ENCODE results near the gene MAPK6. TPM values are rescaled to one million over a fixed set of nuclear protein-coding genes. Genes with fewer than 3 reads are reported as not detected.

MAPK6 gene
- total and polyA plus RNA-seq, 2 of the 8 experiments (the other 6 are each of a cell fraction or from before 2014, with no cell fraction given), result 22.6 to 108 TPM

- Histone ChIP-seq H3K27me3 (replicated peaks in 1 of 4; ENCODE audit: control insufficient read depth in 3 of 4, extremely low read depth in 1 of 4, insufficient read depth in 3 of 4, low read length in 3 of 4) (no peaks in the 10 kb centered on the region), H2BK12ac (ENCODE audit: low read depth, low read length) (no peak overlapping the region), H3K79me2 (ENCODE audit: control insufficient read depth in 1 of 2, insufficient read depth in 2 of 2, low read length in 2 of 2) (no peaks in the 10 kb centered on the region), H2AFZ (ENCODE audit: low read length) (no peak overlapping the region), H3K79me1 (ENCODE audit: low read depth, low read length) (no peaks in the 10 kb centered on the region), H3K9ac (replicated peaks in 1 of 4; ENCODE audit: extremely low read depth in 1 of 4, low read depth in 3 of 4, low read length in 3 of 4) (no peak overlapping the region), H3K27ac (ENCODE audit: low read depth, low read length) (no peak overlapping the region), H4K20me1 (replicated peaks in 1 of 2; ENCODE audit: control insufficient read depth in 1 of 2, insufficient read depth in 2 of 2, low read length in 2 of 2) (no peaks in the 10 kb centered on the region), H2BK5ac (ENCODE audit: low read depth, low read length) (no peak overlapping the region), H3K4me1 (replicated peaks in 1 of 4; ENCODE audit: control insufficient read depth in 3 of 4, insufficient read depth in 4 of 4, low read length in 3 of 4) (no peaks in the 10 kb centered on the region), H2BK120ac (replicated peaks; ENCODE audit: low read depth, low read length) (no peak overlapping the region), H3K4me2 (ENCODE audit: insufficient read depth in 1 of 2, low read depth in 2 of 2, low read length in 2 of 2) (no peak overlapping the region), H3K4me3 (ENCODE audit: extremely low read depth in 1 of 4, insufficient read depth in 2 of 4, low read depth in 3 of 4, low read length in 4 of 4) (no peak overlapping the region), H2BK15ac (ENCODE audit: low read length) (no peak overlapping the region), H2AK5ac (ENCODE audit: low read depth, low read length) (no peak overlapping the region), H3K36me3 (ENCODE audit: control insufficient read depth in 2 of 4, insufficient read depth in 4 of 4, low read length in 3 of 4) (no peaks in the 10 kb centered on the region), H3K23ac (ENCODE audit: insufficient read length) (no peak overlapping the region), H2BK20ac (ENCODE audit: low read length) (no peak overlapping the region), H4K8ac (ENCODE audit: extremely low read depth, insufficient read depth, low read length) (no peak overlapping the region), H3K23me2 (ENCODE audit: low read depth, low read length) (no peaks in the 10 kb centered on the region), H3K18ac (ENCODE audit: extremely low read depth, low read length) (no peak overlapping the region), H3K56ac (replicated peaks; ENCODE audit: insufficient read length, low read depth, low read length) (no peak overlapping the region), H4K5ac (ENCODE audit: insufficient read length, low read depth, low read length) (no peak overlapping the region), H3K14ac (ENCODE audit: insufficient read length) (no peak overlapping the region), H3K9me3 (ENCODE audit: insufficient read depth in 2 of 2, low read depth in 1 of 2, low read length in 1 of 2) (no peaks in the 10 kb centered on the region), H4K91ac (replicated peaks; ENCODE audit: insufficient read length, low read length) (no peak overlapping the region), H3K4ac (replicated peaks; ENCODE audit: insufficient read length, low read depth, low read length) (no peak overlapping the region)
- DNase-seq (ENCODE audit: low read depth in 1 of 2, low spot score in 2 of 2) (no peak), FAIRE-seq (no peak)
- POLR2A ChIA-PET (ENCODE audit: partially characterized antibody), result interaction anchor here (0.6 kb wide), 1 partner anchor 40 kb away, joined by 3 read pairs; no protein-coding TSS in a partner anchor
- 76% methylated on average over 4 of the region's 4 CpGs; no CpG with 5 or more reads in 1 of the 2 experiments for WGBS, 2 experiments (ENCODE audit: extremely low coverage in 1 of 2, insufficient coverage in 1 of 2, insufficient read length in 1 of 2, insufficient replicate concordance in 2 of 2, low coverage in 1 of 2, low lambda C conversion rate in 2 of 2, missing lambda C conversion rate in 1 of 2)
- CTCF ChIA-PET (ENCODE audit: partially characterized antibody), result no interaction called here
- TF ChIP-seq RFX5 (IDR thresholded peaks at IDR 0.05; ENCODE audit: borderline replicate concordance, low read depth, low read length) (no peak), RXRA (IDR thresholded peaks at IDR 0.05; ENCODE audit: insufficient read depth, low read depth, low read length) (no peak), CHD1 (IDR thresholded peaks at IDR 0.05; ENCODE audit: low read depth, low read length) (no peak), TAF7 (optimal IDR thresholded peaks at IDR 0.05; ENCODE audit: borderline replicate concordance, low read depth, low read length) (no peak), JUND (IDR thresholded peaks at IDR 0.05; ENCODE audit: low read length) (no peak), RBBP5 (IDR thresholded peaks at IDR 0.05; ENCODE audit: borderline replicate concordance, low read depth, low read length) (no peak), CEBPB (IDR thresholded peaks at IDR 0.05; ENCODE audit: low read depth, low read length) (no peak), SP1 (IDR thresholded peaks at IDR 0.05; ENCODE audit: low read depth, low read length) (no peak), HDAC6 (IDR thresholded peaks at IDR 0.05; ENCODE audit: low read depth, low read length) (no peak), BRCA1 (IDR thresholded peaks at IDR 0.05; ENCODE audit: low read depth, low read length) (no peak), KDM4A (IDR thresholded peaks at IDR 0.05; ENCODE audit: low read depth, low read length, severe bottlenecking) (no peak), ATF2 (IDR thresholded peaks at IDR 0.05; ENCODE audit: low read length) (no peak), SIX5 (IDR thresholded peaks at IDR 0.05; ENCODE audit: low read depth, low read length) (no peak)
Measured at GRCh38 chr15:52095597-52096262, 76.7 kb downstream of the MAPK6 start.

All from H1 (cell line).